DMS53 treated with DMSO at 0.1 percent for 48 hours (cell line): ENCODE data around the gene CCDC69.
"Not testable (repeated sequence)": the region's sequence is repeated elsewhere in the genome, so short reads cannot be mapped to it uniquely, and the experiment has no call there.

ENCODE experiments used
- DNase-seq: peaks from one replicate; lab custom pipeline; 2025; ENCODE audit not compliant: unreplicated experiment; lab: John Stamatoyannopoulos, UW

CCDC69 gene

DNA sequence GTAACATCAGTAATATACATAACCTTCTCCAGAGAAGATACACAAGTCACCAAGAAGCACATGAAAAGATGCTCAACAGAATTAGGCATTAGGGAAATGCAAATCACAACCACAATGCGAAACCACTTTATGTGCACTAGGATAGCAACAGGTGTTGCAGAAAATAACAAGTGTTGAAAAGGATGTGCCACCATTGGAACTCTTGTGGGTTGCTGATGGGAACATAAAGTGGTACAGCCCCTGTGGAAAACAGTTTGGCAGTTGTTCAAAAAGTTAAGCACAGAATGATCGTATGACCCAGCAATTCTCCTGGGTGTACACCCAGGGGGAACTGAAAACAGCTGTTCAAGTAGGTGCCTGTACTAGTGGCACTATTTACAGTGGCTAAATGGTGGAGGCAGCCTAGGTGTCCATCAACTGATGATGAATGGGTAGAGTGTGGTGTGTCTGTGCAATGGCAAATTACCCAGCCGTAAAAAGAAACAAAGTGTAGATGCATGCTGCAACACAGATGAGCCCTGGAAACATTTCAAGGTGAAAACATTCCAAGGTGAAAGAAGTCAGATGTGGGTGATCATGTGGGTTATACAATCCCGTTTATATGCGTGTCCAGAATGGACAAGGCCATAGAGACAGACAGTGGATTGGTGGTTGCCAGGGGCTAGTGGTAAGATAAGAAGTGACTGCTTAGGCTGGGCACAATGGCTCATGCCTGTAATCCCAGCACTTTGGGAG is 27.2 kb downstream of the CCDC69 start:
- no peak for DNase-seq

DNA sequence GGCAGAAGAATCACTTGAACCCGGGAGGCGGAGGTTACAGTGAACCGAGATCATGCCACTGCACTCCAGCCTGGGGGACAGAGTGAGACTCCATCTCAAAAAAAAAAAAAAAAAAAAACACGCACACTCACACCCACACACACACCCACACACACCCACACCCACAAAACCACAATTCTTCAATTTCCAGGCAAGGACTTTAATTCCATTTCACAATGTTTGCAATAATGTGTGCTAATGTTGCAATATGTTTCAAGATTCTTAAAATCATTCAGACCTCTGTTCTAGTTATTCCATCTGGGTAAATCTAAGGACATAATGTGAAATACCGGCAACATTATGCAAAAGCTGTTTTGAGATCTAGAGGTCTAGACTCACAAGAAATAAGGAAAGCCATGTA is 28.3 kb downstream of the CCDC69 start:
- DNase-seq, result no peak

DNA sequence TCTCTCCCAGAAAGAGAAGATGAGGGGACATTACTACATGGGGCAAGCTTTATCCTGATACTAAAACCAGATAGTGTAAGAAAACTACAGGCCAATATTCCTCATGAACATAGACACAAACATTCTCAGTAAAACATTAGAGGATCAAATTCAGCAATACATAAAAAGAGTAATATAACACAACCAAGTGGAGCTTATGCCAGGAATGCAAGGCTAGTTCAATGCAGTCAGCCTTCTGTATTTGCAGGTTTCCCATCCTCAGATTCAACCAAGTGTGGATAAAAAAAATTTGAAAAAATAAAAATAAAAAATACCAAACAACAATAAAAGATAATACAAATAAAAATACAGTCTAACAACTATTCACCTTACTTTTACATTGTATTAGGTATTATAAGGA is 31.3 kb downstream of the CCDC69 start:
- DNase-seq, result no peak

DNA sequence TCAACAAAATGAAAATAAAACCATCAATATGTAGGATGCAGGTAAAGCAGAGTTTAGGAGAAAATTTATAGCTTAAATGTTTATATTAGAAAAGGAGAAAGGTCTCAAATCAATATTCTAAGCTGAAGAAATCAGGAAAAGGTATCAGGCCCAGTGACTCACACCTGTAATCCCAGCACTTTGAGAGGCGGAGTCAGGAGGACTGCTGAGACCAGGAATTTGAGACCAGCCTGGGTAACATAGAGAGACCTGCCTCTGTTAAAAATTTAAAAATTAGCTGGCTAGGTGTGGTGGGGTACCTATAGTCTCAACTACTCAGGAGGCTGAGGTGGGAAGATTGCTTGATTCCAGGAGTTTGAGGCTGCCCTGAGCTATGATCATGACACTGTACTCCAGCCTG is 32.2 kb downstream of the CCDC69 start:
- no peak for DNase-seq

DNA sequence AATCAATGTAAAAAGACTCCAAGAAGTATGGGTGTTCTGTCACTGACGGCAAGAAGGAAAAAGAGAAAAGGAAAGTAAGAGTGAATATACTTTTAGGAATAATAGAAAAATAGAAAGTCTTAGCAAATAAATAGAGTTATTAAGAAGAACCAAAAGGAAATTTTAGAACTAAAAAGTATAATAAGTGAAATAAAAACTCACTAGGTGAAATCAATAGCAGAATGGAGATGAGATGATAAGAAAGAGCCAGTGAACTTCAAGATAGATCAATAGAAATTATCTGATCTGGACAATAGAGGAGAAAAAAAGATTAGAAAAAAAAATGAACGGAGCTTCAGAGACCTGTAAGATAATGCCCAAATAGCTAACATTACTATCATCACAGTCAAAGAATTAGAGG is 34.7 kb downstream of the CCDC69 start:
- DNase-seq, result no peak

DNA sequence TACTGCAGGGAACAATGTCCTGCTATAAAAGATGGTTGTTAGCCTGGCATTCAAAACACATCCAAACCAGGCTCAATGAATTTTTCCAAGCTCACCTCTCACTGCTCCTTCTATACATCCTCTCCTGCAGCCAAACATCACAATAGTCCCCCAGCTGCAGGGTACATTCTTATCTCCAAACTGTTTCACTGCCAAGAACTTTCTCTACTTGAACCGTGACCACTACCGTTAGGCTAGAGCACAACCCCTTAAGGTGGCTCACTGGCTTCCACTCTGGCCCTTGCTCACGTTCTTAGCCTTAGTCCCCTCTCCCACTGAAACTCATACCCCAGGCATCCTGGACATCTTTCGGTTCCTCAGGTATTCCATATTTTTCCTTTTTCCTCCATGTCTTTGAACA is 37.4 kb downstream of the CCDC69 start:
- DNase-seq, result no peak

DNA sequence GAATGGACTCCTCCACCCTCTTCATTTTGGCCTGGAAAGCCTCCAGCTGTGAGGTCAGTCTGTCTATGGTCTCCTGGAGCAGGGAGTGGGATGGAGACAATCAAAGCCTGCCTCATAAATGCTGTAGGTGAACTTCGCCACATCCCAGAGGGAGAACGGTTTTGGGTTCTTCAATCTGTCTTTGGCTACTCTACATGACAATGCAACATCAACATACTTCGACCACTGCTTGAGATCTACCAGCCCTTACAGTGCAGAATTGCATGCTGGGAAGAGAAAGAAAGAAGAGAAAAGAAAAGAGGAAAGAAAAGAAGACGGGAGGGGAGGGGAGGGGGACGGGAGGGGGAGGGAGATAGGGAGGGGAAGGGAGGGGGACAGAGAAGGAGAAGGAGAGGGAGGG is 37.8 kb downstream of the CCDC69 start:
- DNase-seq, result no peak

DNA sequence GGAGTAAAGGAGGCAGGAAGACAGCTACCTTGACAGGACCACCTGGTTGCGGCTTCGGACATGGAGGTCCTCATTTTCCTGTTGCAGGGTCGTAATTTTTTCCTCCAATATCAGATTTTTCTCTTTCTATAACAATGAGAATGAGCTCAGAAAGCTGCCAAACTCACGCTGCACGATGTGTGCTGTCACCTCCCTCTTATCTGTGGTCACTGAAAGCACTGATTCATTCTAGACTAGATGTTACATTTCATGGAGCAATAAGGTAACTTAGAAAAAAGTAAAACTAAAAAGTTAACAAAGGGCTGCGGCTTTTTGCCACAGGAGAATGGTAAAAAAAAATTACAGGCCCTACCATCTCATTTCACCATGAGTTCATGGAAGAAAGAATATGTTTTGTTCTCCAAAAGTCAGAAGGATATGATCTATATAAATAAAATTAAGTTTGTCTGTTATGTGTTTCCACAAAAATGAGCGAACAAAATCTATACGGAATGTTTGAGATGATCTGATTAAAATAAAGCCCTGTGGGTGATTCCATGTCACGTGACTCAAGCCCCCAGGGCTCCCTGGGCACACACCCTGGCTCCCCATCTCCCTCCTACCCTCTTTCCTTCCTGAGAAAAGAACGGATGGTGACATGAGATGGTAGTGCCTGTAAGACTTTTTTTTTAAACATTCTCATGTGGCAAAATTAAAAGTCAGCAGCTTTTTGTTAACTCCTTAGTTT is 39.4 kb downstream of the CCDC69 start:
- no peak for DNase-seq

DNA sequence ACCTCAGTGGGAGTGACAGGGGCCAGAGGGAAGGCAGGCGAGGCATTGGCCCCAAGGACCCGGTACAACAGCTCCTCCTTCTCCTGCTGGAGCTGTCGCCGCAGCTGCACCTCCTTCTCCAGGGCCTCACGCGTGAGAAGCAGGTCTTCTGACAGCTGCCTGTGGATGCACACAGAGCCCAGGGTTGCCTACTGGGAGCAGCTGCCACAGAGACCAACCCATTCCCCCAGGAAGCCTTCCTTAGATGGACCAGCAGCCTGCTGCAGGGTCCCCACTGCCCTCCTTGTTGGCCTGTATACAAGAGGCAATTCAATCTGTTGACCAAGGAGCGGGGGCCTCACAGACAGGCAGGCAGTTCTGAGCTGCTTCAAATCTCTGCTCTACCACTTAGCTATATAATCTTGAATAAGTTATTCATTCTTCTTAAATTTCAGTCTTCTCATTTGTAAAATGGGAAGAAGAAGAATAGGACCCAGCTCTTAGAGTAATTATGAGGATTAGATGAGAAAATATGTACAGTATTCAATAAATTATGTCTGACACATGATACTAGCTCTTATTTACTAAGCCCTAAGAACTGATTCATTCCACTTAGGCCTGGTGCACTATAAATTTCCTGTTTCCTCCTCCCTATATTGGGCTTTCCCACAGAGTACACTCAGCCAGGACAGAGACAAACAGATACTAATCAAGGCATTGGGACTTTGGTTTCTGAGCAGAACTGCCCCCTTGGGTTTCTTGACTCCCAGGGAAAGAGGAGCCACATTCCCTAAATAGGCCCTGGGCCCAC is 40.2 kb downstream of the CCDC69 start:
- peak; percentile 30 for DNase-seq

DNA sequence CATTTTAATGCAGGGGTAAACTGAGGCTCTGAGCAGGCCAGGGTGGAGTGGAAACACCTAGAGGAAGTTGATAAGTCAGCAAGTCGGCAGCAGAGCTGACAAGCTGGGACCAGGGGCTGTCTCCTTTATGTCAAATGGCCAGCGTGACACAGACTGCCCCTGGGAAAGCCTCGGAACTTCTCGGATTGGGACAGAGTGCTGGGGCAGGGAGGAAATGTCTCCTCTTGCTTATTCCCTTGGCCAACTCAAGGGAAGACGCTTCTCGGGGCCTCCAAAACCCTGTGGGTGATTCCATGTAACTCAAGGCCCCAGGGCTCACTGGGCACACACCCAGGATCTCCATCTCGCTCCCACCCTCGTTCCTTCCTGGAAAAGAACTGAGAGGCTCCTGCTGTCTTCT is 40.9 kb downstream of the CCDC69 start:
- DNase-seq, result no peak

DNA sequence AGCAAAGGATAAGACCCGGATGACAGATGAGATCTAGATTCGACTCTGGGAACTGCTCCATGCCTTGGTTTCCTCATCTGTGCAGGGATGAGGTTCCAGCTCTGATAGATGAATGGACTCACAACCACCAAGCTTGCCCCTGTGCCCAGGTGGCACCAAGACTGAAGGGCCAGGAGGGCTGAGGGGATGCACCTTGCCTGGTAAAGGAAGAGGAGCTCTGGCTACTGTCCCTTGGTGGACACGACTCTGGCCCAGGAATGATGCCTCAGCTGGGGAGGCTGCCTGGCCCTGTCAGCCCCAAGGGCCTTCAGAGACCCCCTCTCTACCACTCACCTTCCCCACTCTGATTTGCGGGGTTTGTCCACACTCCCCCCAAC is 41.4 kb downstream of the CCDC69 start:
- no peak for DNase-seq

DNA sequence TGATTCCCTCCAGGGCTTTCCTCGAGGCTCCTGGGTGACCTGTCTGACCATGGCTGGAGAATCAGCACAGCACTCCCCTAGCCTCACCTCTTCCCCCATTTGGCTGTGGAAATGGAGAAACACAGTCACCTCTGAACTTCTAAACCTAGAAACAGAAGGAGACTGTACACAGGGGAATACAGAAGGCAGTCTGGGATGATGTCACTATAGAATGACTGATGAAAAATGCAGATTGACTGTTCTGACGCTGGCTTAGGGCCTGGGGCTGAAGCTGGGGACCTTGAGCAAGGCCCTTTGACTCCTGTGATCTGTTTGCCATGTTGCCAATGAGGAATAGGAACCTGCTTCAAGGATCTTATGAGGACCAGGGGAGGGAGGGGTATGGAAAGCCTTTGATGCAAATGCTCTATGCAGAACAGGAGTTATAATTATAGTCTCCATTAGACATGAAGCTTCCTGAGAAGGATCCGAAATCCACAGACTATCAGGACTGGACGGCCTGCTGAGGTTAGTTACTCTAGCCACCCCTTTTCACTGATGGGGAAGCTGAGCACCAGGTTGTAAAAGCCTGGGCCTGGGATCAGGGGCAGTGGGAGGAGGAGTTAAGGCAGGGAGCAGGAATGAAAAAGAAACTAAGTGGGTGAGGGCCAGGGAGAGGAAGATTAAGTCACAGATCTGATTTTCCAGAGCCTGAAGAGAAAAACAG is 41.9 kb downstream of the CCDC69 start:
- no peak for DNase-seq

DNA sequence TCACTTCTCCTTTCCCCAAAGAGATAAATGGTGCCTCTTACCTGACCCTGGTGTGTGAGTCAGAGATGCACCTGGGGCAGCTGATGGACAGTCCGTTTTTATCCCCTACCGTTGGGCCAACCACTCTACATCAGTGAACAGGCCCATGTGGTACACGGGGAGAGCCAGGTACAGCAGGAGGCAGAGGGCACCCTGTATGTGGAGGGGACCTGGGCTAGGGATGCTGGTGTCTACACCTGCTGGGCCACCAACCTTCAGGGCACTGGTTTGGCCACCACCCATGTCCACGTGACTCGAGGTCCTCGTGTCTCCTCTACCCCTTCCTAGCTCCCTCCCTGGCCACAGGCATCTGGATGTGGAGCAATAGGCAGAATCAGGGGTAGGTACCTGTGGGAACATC is 43.6 kb downstream of the CCDC69 start:
- no peak for DNase-seq

DNA sequence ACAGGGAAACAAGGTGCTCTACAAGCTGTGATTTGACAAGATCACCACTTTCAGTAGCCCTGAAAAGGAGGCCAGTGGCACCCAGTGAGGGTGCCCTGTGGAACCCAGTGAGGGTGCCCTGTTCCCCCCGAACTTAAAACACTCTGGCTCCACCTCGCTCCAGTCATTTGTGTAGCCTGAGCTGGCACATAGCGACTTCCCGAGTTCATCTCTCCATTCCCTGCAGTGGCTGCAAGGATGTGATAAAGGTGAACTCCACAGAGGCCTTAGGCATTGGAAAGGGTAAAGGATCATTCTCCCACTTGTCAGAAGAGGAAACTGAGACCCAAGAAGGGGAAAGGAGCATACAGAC is 44.4 kb downstream of the CCDC69 start:
- no peak for DNase-seq

DNA sequence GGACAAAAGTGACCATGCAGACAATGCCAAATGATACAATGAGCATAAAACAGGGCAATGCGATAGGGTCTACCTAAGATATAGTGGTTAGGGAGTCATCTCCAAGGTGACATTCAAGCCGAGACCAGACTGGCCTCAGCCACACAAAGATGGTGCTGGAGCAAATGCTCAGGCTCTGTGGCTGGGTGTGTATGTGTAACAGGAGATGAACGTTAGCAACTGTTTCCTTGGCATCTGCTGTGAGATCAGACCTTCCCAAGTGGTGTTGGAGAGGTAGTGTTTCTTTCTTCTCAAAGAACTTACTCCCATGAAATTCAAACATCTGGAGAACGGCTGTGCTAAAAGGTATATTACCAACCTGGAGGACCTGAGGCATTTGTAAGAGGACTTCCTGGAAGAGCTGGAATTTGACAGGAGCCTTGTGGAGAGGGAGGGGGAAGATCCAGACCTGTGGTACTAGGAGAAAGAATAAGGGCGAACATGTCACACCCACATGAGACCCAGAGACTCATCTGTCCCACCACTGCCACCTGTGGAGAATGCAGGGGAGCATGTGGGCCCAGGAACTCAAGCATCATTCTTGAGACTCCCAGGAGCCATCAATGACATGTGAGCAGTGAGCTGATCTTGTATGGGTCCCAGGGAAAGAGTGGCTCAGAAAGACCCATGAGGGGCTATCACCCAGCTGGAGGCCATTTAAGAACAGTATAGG is 45.0 kb downstream of the CCDC69 start:
- DNase-seq, result no peak

DNA sequence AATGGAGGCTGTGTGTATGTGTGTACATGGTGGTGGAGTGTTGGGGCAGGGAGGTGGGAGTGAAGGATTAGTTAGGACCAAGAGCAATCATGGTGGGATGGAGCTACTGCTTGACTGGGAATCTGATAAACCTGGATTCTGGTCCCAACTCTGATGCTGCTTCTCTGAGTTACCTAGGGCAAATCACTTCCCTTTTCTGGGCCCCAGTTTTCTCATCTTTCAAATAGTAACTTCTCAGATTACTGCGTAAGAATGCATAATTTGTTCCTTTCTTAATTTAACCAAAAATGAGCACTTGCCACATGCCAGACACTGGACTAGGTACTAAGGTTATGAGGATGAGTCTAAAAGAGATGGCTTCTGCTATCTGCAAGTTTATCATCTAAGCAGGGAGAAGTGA is 45.5 kb downstream of the CCDC69 start:
- DNase-seq, result no peak

DNA sequence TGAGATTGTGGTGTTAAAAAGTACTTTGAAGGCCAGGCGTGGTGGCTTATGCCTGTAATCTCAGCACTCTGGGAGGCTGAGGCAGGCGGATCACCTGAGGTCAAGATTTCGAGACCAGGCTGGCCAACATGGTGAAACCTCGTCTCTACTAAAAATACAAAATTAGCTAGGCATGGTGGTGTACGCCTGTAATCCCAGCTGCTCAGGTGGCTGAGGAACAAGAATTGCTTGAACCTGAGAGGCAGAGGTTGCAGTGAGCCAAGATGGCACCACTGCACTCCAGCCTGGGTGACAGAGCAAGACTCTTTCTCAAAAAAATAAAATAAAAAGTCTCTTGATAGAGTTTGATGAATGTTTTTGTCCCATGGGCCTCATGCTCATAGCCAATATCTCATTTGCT is 47.6 kb downstream of the CCDC69 start:
- not testable (repeated sequence) for DNase-seq

DNA sequence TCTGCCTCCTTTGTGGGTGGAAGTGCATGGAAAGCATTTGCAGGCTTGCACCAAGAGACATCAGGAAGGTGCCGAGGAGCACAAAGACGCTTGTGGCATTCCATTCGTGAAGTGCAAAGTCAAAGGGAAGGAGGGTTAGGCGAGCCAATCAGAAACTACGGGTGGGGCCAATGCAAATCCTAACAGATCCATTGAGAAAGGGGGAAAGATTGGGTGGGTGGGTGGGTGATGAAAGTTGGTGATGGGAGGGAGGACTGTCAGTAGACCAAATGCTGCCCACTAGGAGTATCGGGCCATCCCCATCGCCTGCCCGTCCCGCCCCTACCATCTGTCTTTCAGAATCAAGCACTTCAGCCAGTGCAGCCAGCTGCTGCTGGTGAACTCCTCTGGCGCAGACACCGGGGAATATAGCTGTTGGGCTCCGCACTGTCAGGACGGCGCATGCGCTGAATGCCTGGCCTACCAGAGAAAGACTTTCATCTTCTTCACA is 49.2 kb downstream of the CCDC69 start:
- peak; percentile 86 for DNase-seq

DNA sequence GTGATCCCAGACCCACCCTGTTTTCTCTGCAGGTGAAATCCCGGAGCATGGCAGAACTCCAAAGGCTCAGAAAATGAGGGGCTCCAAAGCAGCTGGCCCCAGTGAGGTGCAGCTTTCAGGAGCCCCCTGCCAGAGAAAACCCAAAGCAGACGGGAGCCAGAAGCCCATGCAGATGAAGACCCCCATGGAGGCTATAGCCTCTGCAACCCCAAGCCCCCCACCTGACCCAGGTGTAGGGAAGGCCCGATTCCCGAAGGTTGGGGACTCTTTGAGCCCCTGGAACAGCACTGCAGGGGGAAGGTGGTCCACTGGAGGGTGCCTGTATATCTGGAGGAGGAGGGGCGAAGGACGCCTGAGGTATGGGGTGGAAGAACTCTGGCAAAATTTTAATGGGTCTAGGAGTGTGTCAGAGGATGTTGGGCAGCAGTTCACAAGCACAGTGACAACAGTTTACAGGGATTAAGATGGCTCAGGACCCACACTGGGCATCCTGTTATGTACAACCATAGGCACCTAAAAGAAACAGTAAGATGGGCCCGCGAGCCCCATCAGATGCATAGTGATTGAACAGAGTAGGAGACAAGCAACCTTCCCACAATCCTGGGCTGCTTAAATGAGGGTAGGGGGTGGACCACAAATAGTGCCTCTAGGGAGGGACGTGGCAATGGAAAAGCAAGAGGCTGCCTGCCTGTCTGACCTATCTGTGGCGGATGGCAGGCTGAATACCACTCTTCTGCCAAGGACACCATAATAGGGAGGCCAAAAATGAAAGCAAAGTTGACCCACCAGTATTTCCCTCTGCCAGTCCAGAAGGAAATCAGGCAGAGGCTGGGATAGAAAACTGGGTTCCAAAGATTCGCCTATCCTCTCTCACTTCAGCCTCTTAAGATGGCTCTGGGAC is 49.9 kb downstream of the CCDC69 start:
- DNase-seq, result no peak

DNA sequence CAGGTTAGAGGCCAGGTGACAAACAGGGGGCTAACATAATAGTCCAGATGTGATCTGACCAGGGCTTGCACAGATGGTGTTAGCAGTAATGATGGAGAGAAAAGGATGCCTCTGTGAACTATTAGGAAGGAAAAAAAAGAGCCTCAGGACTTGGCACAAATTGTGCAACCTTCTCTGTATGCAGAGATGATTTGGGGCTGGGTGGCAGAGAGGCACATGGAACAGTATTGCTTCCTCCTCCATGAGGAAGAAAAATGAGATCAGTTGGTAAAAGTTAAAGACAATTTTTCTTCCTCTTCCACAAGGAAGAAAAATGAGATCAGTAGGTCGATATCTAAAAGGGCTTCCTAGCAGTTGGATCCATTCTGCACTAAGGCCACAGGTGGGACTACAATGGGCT is 52.4 kb downstream of the CCDC69 start:
- DNase-seq, result no peak
